Trophoblast cell (in vitro differentiated cells and primary cell): ENCODE measurements around the gene MYO1D.

Experiments used
- DNase-seq, 2 donors: peaks; one replicate each; pipeline ENCODE4 v3.0.0-alpha.2; 2016
- H2AFZ ChIP-seq: 2 replicates; pipeline ENCODE4 v1.6.1; 2013; ENCODE audit warnings: low read length, moderate library complexity, mild to moderate bottlenecking; ENCODE audit not compliant: insufficient read depth, poor library complexity
- H2AK5ac ChIP-seq: 2 replicates; pipeline ENCODE4 v1.6.1; 2013; ENCODE audit warnings: mild to moderate bottlenecking, low read length
- H2BK120ac ChIP-seq: 2 replicates; pipeline ENCODE4 v1.6.1; 2013; ENCODE audit warnings: low read length, mild to moderate bottlenecking, moderate library complexity; ENCODE audit not compliant: insufficient read depth, poor library complexity
- H2BK12ac ChIP-seq: 2 replicates; pipeline ENCODE4 v1.6.1; 2013; ENCODE audit warnings: mild to moderate bottlenecking, low read length, moderate library complexity
- H2BK5ac ChIP-seq: 2 replicates; pipeline ENCODE4 v1.6.1; 2013; ENCODE audit warnings: low read length, low read depth, moderate library complexity, mild to moderate bottlenecking; ENCODE audit not compliant: poor library complexity
- H3K14ac ChIP-seq: 2 replicates; pipeline ENCODE4 v1.6.1; 2013; ENCODE audit warnings: mild to moderate bottlenecking, low read length
- H3K18ac ChIP-seq: 2 replicates; pipeline ENCODE4 v1.6.1; 2013; ENCODE audit warnings: mild to moderate bottlenecking, low read length
- H3K23ac ChIP-seq: 2 replicates; pipeline ENCODE4 v1.6.1; 2013; ENCODE audit warnings: low read length
- H3K27ac ChIP-seq: 2 replicates; pipeline ENCODE4 v1.5.1; 2013; ENCODE audit warnings: low read depth, mild to moderate bottlenecking, inconsistent platforms, low read length, moderate library complexity
- H3K27me3 ChIP-seq: 2 replicates; pipeline ENCODE4 v1.6.1; 2013; ENCODE audit warnings: inconsistent platforms, mild to moderate bottlenecking, low read length, moderate library complexity; ENCODE audit not compliant: insufficient read depth
- H3K36me3 ChIP-seq, 2 experiments: 1 replicate in 1 of 2; 2 replicates in 1 of 2; pipeline ENCODE4 v1.6.1; 2013; ENCODE audit warnings: low read length in 2 of 2, mild to moderate bottlenecking in 2 of 2, moderate library complexity in 1 of 2; ENCODE audit not compliant: insufficient read depth in 2 of 2, control insufficient read depth in 1 of 2
- H3K4ac ChIP-seq: 2 replicates; pipeline ENCODE4 v1.6.1; 2013; ENCODE audit warnings: low read depth, mild to moderate bottlenecking, low read length, moderate library complexity
- H3K4me1 ChIP-seq, 2 experiments: 1 replicate in 1 of 2; 2 replicates in 1 of 2; pipeline ENCODE4 v1.6.1; 2013; ENCODE audit warnings: low read length in 2 of 2, mild to moderate bottlenecking in 2 of 2, moderate library complexity in 1 of 2; ENCODE audit not compliant: insufficient read depth in 2 of 2, control insufficient read depth in 1 of 2
- H3K4me2 ChIP-seq: 2 replicates; pipeline ENCODE4 v1.6.1; 2013; ENCODE audit warnings: inconsistent platforms, mild to moderate bottlenecking, low read length, moderate library complexity
- H3K4me3 ChIP-seq: 2 replicates; pipeline ENCODE4 v1.5.1; 2013; ENCODE audit warnings: mild to moderate bottlenecking, low read depth, low read length, inconsistent platforms
- H3K79me1 ChIP-seq: one replicate; pipeline ENCODE4 v1.6.1; 2013; ENCODE audit warnings: low read length
- H3K79me2 ChIP-seq: 2 replicates; pipeline ENCODE4 v1.6.1; 2013; ENCODE audit warnings: low read length, mild to moderate bottlenecking; ENCODE audit not compliant: control insufficient read depth, insufficient read depth, poor library complexity
- H3K9ac ChIP-seq: 2 replicates; pipeline ENCODE4 v1.6.1; 2013; ENCODE audit warnings: mild to moderate bottlenecking, low read length
- H3K9me3 ChIP-seq: 2 replicates; pipeline ENCODE4 v1.6.1; 2013; ENCODE audit warnings: low read depth, mild to moderate bottlenecking, control low read depth, inconsistent platforms, low read length; ENCODE audit not compliant: insufficient read depth
- H4K12ac ChIP-seq: 2 replicates; pipeline ENCODE4 v1.6.1; 2013; ENCODE audit warnings: low read depth, mild to moderate bottlenecking, low read length, moderate library complexity
- H4K8ac ChIP-seq: 2 replicates; pipeline ENCODE4 v1.6.1; 2013; ENCODE audit warnings: low read depth, mild to moderate bottlenecking, low read length, moderate library complexity
- H4K91ac ChIP-seq: one replicate; pipeline ENCODE4 v1.6.1; 2013; ENCODE audit warnings: low read depth, mild to moderate bottlenecking, low read length, moderate library complexity
- WGBS: extraction: QIAGEN DNeasy Blood & Tissue Kit; methylation state at CpG from one replicate; pipeline ENCODE4 v1.1.7; 2013; ENCODE audit warnings: missing lambda C conversion rate; ENCODE audit not compliant: insufficient read length, insufficient coverage; ENCODE audit errors: extremely low coverage; 5-methylcytosine and 5-hydroxymethylcytosine counted together

Gene MYO1D

GRCh38 chr17:32558997-32559650 is 317.8 kb downstream of the MYO1D start:
- no peak overlapping the region for H2BK120ac ChIP-seq
- H4K12ac ChIP-seq: no peak overlapping the region
- H2AK5ac ChIP-seq: no peak overlapping the region
- no CpG with 5 or more reads among the region's 4 CpGs for WGBS
- H3K79me2 ChIP-seq: no peaks in the 10 kb centered on the region
- no peak overlapping the region for H3K4me3 ChIP-seq
- H3K9me3 ChIP-seq: no peaks in the 10 kb centered on the region
- no peak overlapping the region for H2AFZ ChIP-seq
- H2BK5ac ChIP-seq: no peak overlapping the region
- no peaks in the 10 kb centered on the region for H3K4me1 ChIP-seq
- no peak overlapping the region for H3K18ac ChIP-seq
- DNase-seq: no peak
- H4K91ac ChIP-seq: no peak overlapping the region
- H3K4me2 ChIP-seq: no peak overlapping the region
- H3K23ac ChIP-seq: no peak overlapping the region
- H3K9ac ChIP-seq: no peak overlapping the region
- H3K27me3 ChIP-seq: no peaks in the 10 kb centered on the region
- no peaks in the 10 kb centered on the region for H3K36me3 ChIP-seq
- H3K79me1 ChIP-seq: no peaks in the 10 kb centered on the region
- no peak overlapping the region for H3K27ac ChIP-seq
- no peak overlapping the region for H3K4ac ChIP-seq
- no peak overlapping the region for H2BK12ac ChIP-seq
- H3K14ac ChIP-seq: no peak overlapping the region
- H4K8ac ChIP-seq: no peak overlapping the region

- Histone ChIP-seq H3K4me1 (no peaks in the 10 kb centered on the region), H3K79me1 (no peaks in the 10 kb centered on the region)
- no CpG with 5 or more reads among the region's 6 CpGs for WGBS
These were observed 318.5 kb downstream of the MYO1D start for GRCh38 chr17:32558326-32558955.

GRCh38 chr17:32555611-32556310 is 321.2 kb downstream of the MYO1D start:
- H2AFZ ChIP-seq: no peak overlapping the region
- H3K4me2 ChIP-seq: no peak overlapping the region
- DNase-seq: no peak
- no peak overlapping the region for H2BK5ac ChIP-seq
- no CpG with 5 or more reads among the region's 12 CpGs for WGBS
- H3K79me2 ChIP-seq: no peaks in the 10 kb centered on the region
- no peak overlapping the region for H3K14ac ChIP-seq
- no peak overlapping the region for H3K4me3 ChIP-seq
- no peak overlapping the region for H3K18ac ChIP-seq
- no peaks in the 10 kb centered on the region for H3K27me3 ChIP-seq
- H3K9me3 ChIP-seq: no peaks in the 10 kb centered on the region
- H3K4me1 ChIP-seq: peaks cover 0 to 3% of the 10 kb centered on the region in 2 experiments
- no peaks in the 10 kb centered on the region for H3K36me3 ChIP-seq
- no peak overlapping the region for H2BK120ac ChIP-seq
- H3K23ac ChIP-seq: no peak overlapping the region
- H2BK12ac ChIP-seq: no peak overlapping the region
- H4K8ac ChIP-seq: no peak overlapping the region
- no peak overlapping the region for H3K27ac ChIP-seq
- no peak overlapping the region for H4K91ac ChIP-seq
- H3K4ac ChIP-seq: no peak overlapping the region
- no peak overlapping the region for H2AK5ac ChIP-seq
- H3K9ac ChIP-seq: no peak overlapping the region
- no peak overlapping the region for H4K12ac ChIP-seq
- no peaks in the 10 kb centered on the region for H3K79me1 ChIP-seq

More at GRCh38 chr17:32558326-32558955, 318.5 kb downstream of the MYO1D start:
- Histone ChIP-seq H2AFZ (no peak overlapping the region), H3K36me3 (no peaks in the 10 kb centered on the region), H3K79me2 (no peaks in the 10 kb centered on the region), H3K18ac (no peak overlapping the region), H4K91ac (no peak overlapping the region), H3K27ac (no peak overlapping the region), H3K4me3 (no peak overlapping the region), H2BK120ac (no peak overlapping the region), H2BK5ac (no peak overlapping the region), H2AK5ac (no peak overlapping the region), H3K14ac (no peak overlapping the region), H2BK12ac (no peak overlapping the region), H3K4me2 (no peak overlapping the region), H3K27me3 (no peaks in the 10 kb centered on the region), H3K23ac (no peak overlapping the region), H4K8ac (no peak overlapping the region), H3K4ac (no peak overlapping the region), H3K9me3 (no peaks in the 10 kb centered on the region), H3K9ac (no peak overlapping the region), H4K12ac (no peak overlapping the region)
- DNase-seq: no peak

- no peak overlapping the region for H4K8ac ChIP-seq
- H2AFZ ChIP-seq: no peak overlapping the region
- H3K9me3 ChIP-seq: no peaks in the 10 kb centered on the region
- H3K79me1 ChIP-seq: no peaks in the 10 kb centered on the region
- H3K27ac ChIP-seq: no peak overlapping the region
- no peak overlapping the region for H3K4ac ChIP-seq
- H4K91ac ChIP-seq: no peak overlapping the region
- H3K18ac ChIP-seq: no peak overlapping the region
- H3K4me3 ChIP-seq: no peak overlapping the region
- no peak overlapping the region for H2AK5ac ChIP-seq
- H4K12ac ChIP-seq: no peak overlapping the region
- H3K4me1 ChIP-seq: peaks cover 0 to 3% of the 10 kb centered on the region in 2 experiments
- H3K27me3 ChIP-seq: no peaks in the 10 kb centered on the region
- H3K9ac ChIP-seq: no peak overlapping the region
- H2BK12ac ChIP-seq: no peak overlapping the region
- no peak overlapping the region for H2BK5ac ChIP-seq
- H3K36me3 ChIP-seq: no peaks in the 10 kb centered on the region
- no peak for DNase-seq
- no peak overlapping the region for H3K4me2 ChIP-seq
- no peak overlapping the region for H3K14ac ChIP-seq
- H3K23ac ChIP-seq: no peak overlapping the region
- H3K79me2 ChIP-seq: no peaks in the 10 kb centered on the region
- whole genome bisulfite sequencing: no CpG with 5 or more reads among the region's 3 CpGs
- no peak overlapping the region for H2BK120ac ChIP-seq
These were observed 323.8 kb downstream of the MYO1D start for GRCh38 chr17:32553168-32553567.
